ENCODE results near the gene PGR.

The PGR gene

DNA sequence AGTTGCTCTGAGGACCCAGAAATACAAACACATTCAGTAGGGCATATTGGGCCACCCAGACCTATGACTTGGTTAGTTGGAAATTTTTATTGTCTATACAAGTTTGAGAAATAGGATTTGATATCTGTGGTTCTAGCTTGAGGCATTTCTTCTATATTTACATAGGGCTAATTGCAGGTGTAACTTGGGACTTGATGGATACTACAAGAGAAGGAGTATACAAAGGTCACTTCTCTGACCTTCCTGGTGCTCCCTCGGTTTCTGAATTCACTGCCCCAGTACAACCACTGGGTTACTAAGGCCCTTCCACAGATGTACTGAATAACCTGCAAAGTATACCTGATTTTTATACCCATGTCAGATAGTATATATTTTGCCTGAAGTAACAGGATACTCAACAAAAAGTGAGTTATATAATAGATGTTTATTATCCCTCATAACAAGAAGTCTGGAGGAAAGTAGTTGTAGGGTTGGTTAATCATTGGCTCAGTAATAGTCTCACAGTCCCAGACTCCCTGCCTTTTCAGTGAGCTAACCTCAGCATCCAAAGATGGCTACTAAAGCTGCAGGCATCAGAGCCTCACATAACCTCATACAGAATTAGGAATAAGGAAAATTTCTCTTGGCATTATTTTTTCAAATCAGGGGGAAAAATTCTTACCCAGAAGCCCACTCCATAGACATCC is 8.8 kb upstream of the PGR start:
- no peak for DNase-seq
- peaks cover 20% of the 10 kb centered on the region for H3K27me3 Mint-ChIP-seq (ENCODE audit: low read depth, poor library complexity)
- no peaks in the 10 kb centered on the region for H3K4me1 Mint-ChIP-seq
- H3K9me3 Mint-ChIP-seq, result no peaks in the 10 kb centered on the region
- no peaks in the 10 kb centered on the region for H3K36me3 Mint-ChIP-seq (ENCODE audit: low read depth)
- H3K4me3 Mint-ChIP-seq, result no peak overlapping the region
- TF ChIP-seq, protein P1, sequence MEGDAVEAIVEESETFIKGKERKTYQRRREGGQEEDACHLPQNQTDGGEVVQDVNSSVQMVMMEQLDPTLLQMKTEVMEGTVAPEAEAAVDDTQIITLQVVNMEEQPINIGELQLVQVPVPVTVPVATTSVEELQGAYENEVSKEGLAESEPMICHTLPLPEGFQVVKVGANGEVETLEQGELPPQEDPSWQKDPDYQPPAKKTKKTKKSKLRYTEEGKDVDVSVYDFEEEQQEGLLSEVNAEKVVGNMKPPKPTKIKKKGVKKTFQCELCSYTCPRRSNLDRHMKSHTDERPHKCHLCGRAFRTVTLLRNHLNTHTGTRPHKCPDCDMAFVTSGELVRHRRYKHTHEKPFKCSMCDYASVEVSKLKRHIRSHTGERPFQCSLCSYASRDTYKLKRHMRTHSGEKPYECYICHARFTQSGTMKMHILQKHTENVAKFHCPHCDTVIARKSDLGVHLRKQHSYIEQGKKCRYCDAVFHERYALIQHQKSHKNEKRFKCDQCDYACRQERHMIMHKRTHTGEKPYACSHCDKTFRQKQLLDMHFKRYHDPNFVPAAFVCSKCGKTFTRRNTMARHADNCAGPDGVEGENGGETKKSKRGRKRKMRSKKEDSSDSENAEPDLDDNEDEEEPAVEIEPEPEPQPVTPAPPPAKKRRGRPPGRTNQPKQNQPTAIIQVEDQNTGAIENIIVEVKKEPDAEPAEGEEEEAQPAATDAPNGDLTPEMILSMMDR (IDR thresholded peaks at IDR 0.05), result no peak
- H3K27ac Mint-ChIP-seq, result no peak overlapping the region

DNA sequence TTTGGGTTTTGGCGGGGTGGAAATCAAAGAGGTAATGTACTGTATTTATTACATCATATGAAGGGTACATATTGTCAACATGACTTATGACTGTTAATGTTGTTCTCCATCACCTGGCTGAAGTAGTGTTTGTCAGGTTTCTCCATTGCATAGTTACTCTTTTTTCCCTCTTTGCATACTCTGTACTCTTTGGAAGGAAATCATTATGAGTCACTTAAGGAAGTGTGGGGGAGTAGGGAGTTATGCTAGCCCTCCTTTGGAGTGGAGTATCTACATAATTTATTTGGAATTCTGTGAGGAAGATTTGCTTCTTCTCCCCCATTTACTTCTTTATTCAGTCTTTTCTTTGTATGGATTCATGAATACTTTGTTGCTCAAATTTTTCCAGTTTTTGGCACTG is 3.6 kb upstream of the PGR start:
- H3K9me3 Mint-ChIP-seq, result no peaks in the 10 kb centered on the region
- no peaks in the 10 kb centered on the region for H3K36me3 Mint-ChIP-seq (ENCODE audit: low read depth)
- TF ChIP-seq, protein P1 (IDR thresholded peaks at IDR 0.05), result no peak
- peaks cover 5% of the 10 kb centered on the region for H3K4me1 Mint-ChIP-seq
- peaks cover 72% of the 10 kb centered on the region for H3K27me3 Mint-ChIP-seq (ENCODE audit: low read depth, poor library complexity)
- H3K27ac Mint-ChIP-seq, result no peak overlapping the region
- H3K4me3 Mint-ChIP-seq, result no peak overlapping the region
- no peak for DNase-seq

DNA sequence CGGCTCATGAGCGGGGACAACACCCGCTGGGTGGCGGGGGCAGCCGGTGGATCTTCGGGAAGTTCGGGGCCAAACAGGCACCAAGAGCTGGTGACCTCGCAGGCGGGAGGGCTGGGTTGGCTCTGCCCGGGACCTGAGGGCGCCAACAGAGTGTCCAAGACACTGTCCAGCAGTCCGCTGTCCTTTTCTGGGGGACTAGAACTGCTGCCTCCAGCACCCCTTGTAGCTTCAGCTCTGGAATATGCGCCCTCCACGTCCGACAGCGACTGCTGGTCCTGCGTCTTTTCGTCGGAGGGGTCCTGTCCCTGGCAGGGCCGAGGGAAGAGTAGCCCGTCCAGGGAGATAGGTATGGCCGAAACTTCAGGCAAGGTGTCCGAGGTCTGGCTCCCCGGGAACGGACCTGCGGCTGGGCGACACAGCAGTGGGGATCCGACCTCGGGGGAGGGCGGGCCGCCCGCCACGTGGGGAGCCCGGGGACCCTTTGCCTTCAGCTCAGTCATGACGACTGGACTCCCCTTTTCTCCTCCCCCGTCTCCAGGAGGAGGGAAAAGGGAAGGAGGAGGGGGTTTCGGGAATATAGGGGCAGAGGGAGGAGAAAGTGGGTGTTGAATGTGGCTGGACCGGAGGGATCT is 926 bp downstream of the PGR start:
- Mint-ChIP-seq H3K36me3 (ENCODE audit: low read depth) (no peaks in the 10 kb centered on the region), H3K4me3 (peak overlapping the region; percentile 77), H3K4me1 (peaks cover 9% of the 10 kb centered on the region), H3K27ac (no peak overlapping the region), H3K27me3 (ENCODE audit: low read depth, poor library complexity) (peaks cover 95% of the 10 kb centered on the region), H3K9me3 (no peaks in the 10 kb centered on the region)
- TF ChIP-seq, protein P1 (IDR thresholded peaks at IDR 0.05), result no peak
- DNase-seq, result peak; percentile 24

DNA sequence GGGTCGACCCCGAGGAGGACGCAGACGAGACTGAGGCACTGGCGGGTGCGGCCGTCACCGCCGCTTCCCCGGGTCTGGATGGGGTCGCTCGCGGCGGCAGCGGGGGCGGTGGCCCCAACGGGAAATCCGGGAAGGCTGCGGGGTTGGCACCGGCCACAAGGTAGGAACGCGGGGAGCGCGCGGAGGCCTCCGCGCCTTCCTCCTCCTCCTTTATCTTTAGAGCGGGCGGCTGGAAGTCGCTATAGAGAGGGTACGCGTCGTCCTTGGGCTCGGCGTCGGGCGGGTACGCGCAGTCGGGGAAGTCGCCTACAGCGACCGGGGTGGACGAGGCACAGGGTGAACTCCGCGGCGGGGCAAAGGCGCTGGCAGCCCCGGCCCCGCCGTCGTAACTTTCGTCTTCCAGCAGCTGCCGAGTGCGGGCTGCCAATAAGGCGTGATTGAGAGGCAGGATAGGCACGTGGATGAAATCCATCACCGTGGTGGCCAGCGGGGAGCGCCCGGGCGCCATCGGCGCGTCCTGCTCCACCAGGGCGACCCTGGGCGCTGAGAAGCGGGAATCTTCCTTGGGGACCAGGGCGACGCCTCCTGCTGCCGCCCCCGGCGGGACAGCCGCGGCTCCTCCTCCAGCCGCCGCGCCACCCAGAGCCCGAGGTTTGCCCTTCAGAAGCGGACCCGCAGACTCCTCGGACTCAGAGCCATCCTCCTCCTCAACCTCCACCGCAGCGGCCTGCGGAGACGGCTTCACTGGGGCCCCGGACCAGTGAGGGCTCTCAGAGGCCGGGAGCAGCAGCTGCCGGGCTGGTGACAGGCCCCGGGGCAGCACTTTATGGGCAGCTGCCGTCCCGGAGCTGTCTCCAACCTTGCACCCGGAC is 1.7 kb downstream of the PGR start:
- Mint-ChIP-seq H3K36me3 (ENCODE audit: low read depth) (no peaks in the 10 kb centered on the region), H3K4me1 (peaks cover 9% of the 10 kb centered on the region), H3K27ac (no peak overlapping the region), H3K9me3 (no peaks in the 10 kb centered on the region), H3K4me3 (peak overlapping the region; percentile 74), H3K27me3 (ENCODE audit: low read depth, poor library complexity) (peaks cover 93% of the 10 kb centered on the region)
- TF ChIP-seq, protein P1 (IDR thresholded peaks at IDR 0.05), result no peak
- peak; percentile 54 for DNase-seq

DNA sequence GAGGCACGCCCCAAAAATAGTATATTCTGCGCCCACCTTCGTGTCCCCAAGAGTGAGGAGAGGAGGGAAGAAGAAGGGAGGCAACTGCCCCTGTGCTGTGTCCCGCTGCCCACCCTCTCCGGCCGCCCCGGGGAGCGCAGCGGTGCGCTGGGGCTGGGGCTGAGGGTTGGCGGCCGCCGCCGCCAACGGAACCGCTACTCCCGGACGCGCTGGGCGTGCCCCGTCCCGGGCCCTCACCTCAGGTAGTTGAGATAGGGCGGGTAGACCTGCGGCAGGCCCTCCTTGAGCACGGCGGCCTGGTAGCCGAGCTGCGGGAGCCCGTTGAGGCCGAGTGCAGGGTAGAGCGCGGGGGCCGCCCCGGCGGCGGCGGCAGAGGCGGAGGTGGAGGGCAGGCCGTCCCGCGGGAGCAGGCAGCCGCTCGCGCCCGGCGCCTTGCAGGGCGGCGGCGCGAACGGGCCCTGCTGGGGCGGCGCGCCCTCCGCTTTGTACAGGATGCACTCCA is 2.4 kb downstream of the PGR start:
- TF ChIP-seq, protein P1 (IDR thresholded peaks at IDR 0.05), result no peak
- Mint-ChIP-seq H3K9me3 (no peaks in the 10 kb centered on the region), H3K36me3 (ENCODE audit: low read depth) (no peaks in the 10 kb centered on the region), H3K27ac (peak overlapping the region; percentile 78), H3K4me1 (peaks cover 9% of the 10 kb centered on the region), H3K27me3 (ENCODE audit: low read depth, poor library complexity) (peaks cover 91% of the 10 kb centered on the region), H3K4me3 (peak overlapping the region; percentile 87)
- DNase-seq, result peak; percentile 58
